ENCODE data around the gene ZNF281. TPM values are rescaled to one million over a fixed set of nuclear protein-coding genes. Genes with fewer than 3 reads are reported as not detected.
A peak's percentile ranks its signal among the peaks of the same experiment; 100 is the strongest.
"Not testable (repeated sequence)": the region's sequence is repeated elsewhere in the genome, so short reads cannot be mapped to it uniquely, and the experiment has no call there.

The ZNF281 gene
- total and polyA plus RNA-seq, 4 donors: 4.9 to 18.4 (median 13.1) TPM

GRCh38 chr1:200438911-200439310 lies 29.1 kb upstream of the ZNF281 start:
- Histone ChIP-seq H3K36me3 (ENCODE audit: control insufficient read depth in 4 of 4, insufficient read depth in 3 of 4, low read depth in 1 of 4, low read length in 3 of 4) (no peaks in the 10 kb centered on the region), H3K9me3 (ENCODE audit: control insufficient read depth in 4 of 4, low read length in 3 of 4) (no peaks in the 10 kb centered on the region), H3K9ac (ENCODE audit: low read depth in 1 of 2, low read length in 2 of 2) (no peak overlapping the region), H3K27me3 (ENCODE audit: control insufficient read depth in 4 of 4, insufficient read depth in 4 of 4, low read length in 3 of 4) (no peaks in the 10 kb centered on the region), H3K4me3 (ENCODE audit: low read depth in 1 of 3, low read length in 3 of 3) (no peak overlapping the region), H3K27ac (ENCODE audit: low read depth in 1 of 2, low read length in 2 of 2) (no peak overlapping the region), H3K4me1 (ENCODE audit: control insufficient read depth in 4 of 4, insufficient read depth in 4 of 4, low read length in 3 of 4) (peaks cover 2 to 18% (median 11%) of the 10 kb centered on the region in 4 donors)
- TF ChIP-seq FOXA2 (IDR thresholded peaks at IDR 0.05) (no peak), RAD21 (IDR thresholded peaks at IDR 0.05) (no peak), SP1 (IDR thresholded peaks at IDR 0.05) (no peak), ZBTB33 (IDR thresholded peaks at IDR 0.05) (no peak), GABPA (IDR thresholded peaks at IDR 0.05 in 1 of 2, conservative IDR thresholded peaks at IDR 0.05 in 1 of 2) (no peak), JUND (IDR thresholded peaks at IDR 0.05) (no peak), YY1 (IDR thresholded peaks at IDR 0.05) (no peak), NR2F2 (IDR thresholded peaks at IDR 0.05) (no peak), TAF1 (conservative IDR thresholded peaks at IDR 0.05) (no peak), HNF4A (conservative IDR thresholded peaks at IDR 0.05) (no peak), FOXA1 (IDR thresholded peaks at IDR 0.05) (no peak), EGR1 (IDR thresholded peaks at IDR 0.05; ENCODE audit: low read depth in 2 of 2) (no peak), HNF4G (IDR thresholded peaks at IDR 0.05) (no peak)
- 97% methylated on average over 1 of the region's 1 CpG for WGBS
- no peak for DNase-seq (ENCODE audit: low spot score)

- WGBS: 85% methylated on average over 7 of the region's 7 CpGs
- H3K27ac ChIP-seq (ENCODE audit: low read depth in 1 of 2, low read length in 2 of 2); DNase-seq (ENCODE audit: low spot score); H3K4me3 ChIP-seq (ENCODE audit: low read depth in 1 of 3, low read length in 3 of 3); H3K9me3 ChIP-seq (ENCODE audit: control insufficient read depth in 4 of 4, low read length in 3 of 4); H3K9ac ChIP-seq (ENCODE audit: low read depth in 1 of 2, low read length in 2 of 2); H3K36me3 ChIP-seq (ENCODE audit: control insufficient read depth in 4 of 4, insufficient read depth in 3 of 4, low read depth in 1 of 4, low read length in 3 of 4); H3K27me3 ChIP-seq (ENCODE audit: control insufficient read depth in 4 of 4, insufficient read depth in 4 of 4, low read length in 3 of 4): not testable (repeated sequence)
- H3K4me1 ChIP-seq (ENCODE audit: control insufficient read depth in 4 of 4, insufficient read depth in 4 of 4, low read length in 3 of 4): peaks cover 2 to 18% (median 11%) of the 10 kb centered on the region in 4 donors
Observed at GRCh38 chr1:200438413-200438812, 28.6 kb upstream of the ZNF281 start.

GRCh38 chr1:200437556-200438203 lies 27.8 kb upstream of the ZNF281 start:
- Histone ChIP-seq H3K36me3 (ENCODE audit: control insufficient read depth in 4 of 4, insufficient read depth in 3 of 4, low read depth in 1 of 4, low read length in 3 of 4) (no peaks in the 10 kb centered on the region), H3K27ac (ENCODE audit: low read depth in 1 of 2, low read length in 2 of 2) (peak overlapping the region; percentile 66 to 70), H3K27me3 (ENCODE audit: control insufficient read depth in 4 of 4, insufficient read depth in 4 of 4, low read length in 3 of 4) (no peaks in the 10 kb centered on the region), H3K9me3 (ENCODE audit: control insufficient read depth in 4 of 4, low read length in 3 of 4) (no peaks in the 10 kb centered on the region), H3K4me3 (ENCODE audit: low read depth in 1 of 3, low read length in 3 of 3) (peak overlapping the region; percentile 33 to 47 (median 43)), H3K9ac (ENCODE audit: low read depth in 1 of 2, low read length in 2 of 2) (peak overlapping the region; percentile 36 to 69), H3K4me1 (ENCODE audit: control insufficient read depth in 4 of 4, insufficient read depth in 4 of 4, low read length in 3 of 4) (peaks cover 0 to 18% (median 10%) of the 10 kb centered on the region in 4 donors)
- WGBS: 12% methylated on average over 5 of the region's 5 CpGs
- DNase-seq (ENCODE audit: low spot score): no peak
- no peak for TF ChIP-seq MAX (IDR thresholded peaks at IDR 0.05)
- peak; percentile 9 to 23 for TF ChIP-seq RAD21 (IDR thresholded peaks at IDR 0.05)
- no peak for TF ChIP-seq CTCF (IDR thresholded peaks at IDR 0.05; ENCODE audit: low read depth, low read length, missing input control)
- TF ChIP-seq TAF1 (conservative IDR thresholded peaks at IDR 0.05): no peak
- TF ChIP-seq GABPA (IDR thresholded peaks at IDR 0.05 in 1 of 2, conservative IDR thresholded peaks at IDR 0.05 in 1 of 2): no peak
- peak; percentile 18 for TF ChIP-seq SP1 (IDR thresholded peaks at IDR 0.05)
- no peak for TF ChIP-seq RXRA (IDR thresholded peaks at IDR 0.05)
- peak; percentile 15 for TF ChIP-seq YY1 (IDR thresholded peaks at IDR 0.05)
- no peak for TF ChIP-seq REST (IDR thresholded peaks at IDR 0.05)
- TF ChIP-seq NR2F2 (IDR thresholded peaks at IDR 0.05): no peak
- no peak for TF ChIP-seq FOXA1 (IDR thresholded peaks at IDR 0.05)
- TF ChIP-seq FOXA2 (IDR thresholded peaks at IDR 0.05): no peak
- TF ChIP-seq ZBTB33 (IDR thresholded peaks at IDR 0.05): no peak
- no peak for TF ChIP-seq EGR1 (IDR thresholded peaks at IDR 0.05; ENCODE audit: low read depth in 2 of 2)
- TF ChIP-seq JUND (IDR thresholded peaks at IDR 0.05): no peak
- TF ChIP-seq HNF4G (IDR thresholded peaks at IDR 0.05): no peak

Measured in liver (tissue), 9 donors.